Neuronal stem cell (in vitro differentiated cells): ENCODE data around the gene DSP.
A peak's percentile ranks its signal among the peaks of the same experiment; 100 is the strongest.

Experiments used
- DNase-seq: peaks from one replicate; pipeline ENCODE4 v3.0.0-alpha.2; 2013; ENCODE audit warnings: low spot score
- H2AFZ ChIP-seq: one replicate; pipeline ENCODE4 v1.6.1; 2013; ENCODE audit warnings: mild to moderate bottlenecking, low read length, inconsistent platforms
- H2AK5ac ChIP-seq: 2 replicates; pipeline ENCODE4 v1.6.1; 2013; ENCODE audit warnings: low read depth, mild to moderate bottlenecking, inconsistent platforms, low read length, moderate library complexity, mixed read lengths
- H2BK120ac ChIP-seq: 2 replicates; pipeline ENCODE4 v1.6.1; 2013; ENCODE audit warnings: low read depth, mild to moderate bottlenecking, inconsistent platforms, low read length, moderate library complexity, mixed read lengths
- H2BK12ac ChIP-seq: one replicate; pipeline ENCODE4 v1.6.1; 2013; ENCODE audit warnings: low read length, inconsistent platforms
- H2BK15ac ChIP-seq: 2 replicates; pipeline ENCODE4 v1.6.1; 2013; ENCODE audit warnings: mild to moderate bottlenecking, low read length, inconsistent platforms, mixed read lengths
- H2BK5ac ChIP-seq: one replicate; pipeline ENCODE4 v1.6.1; 2013; ENCODE audit warnings: inconsistent platforms, mild to moderate bottlenecking, low read length, moderate library complexity
- H3K14ac ChIP-seq: one replicate; pipeline ENCODE4 v1.6.1; 2013; ENCODE audit warnings: low read length, inconsistent platforms
- H3K18ac ChIP-seq: 2 replicates; pipeline ENCODE4 v1.6.1; 2013; ENCODE audit warnings: low read length, inconsistent platforms
- H3K23ac ChIP-seq: 2 replicates; pipeline ENCODE4 v1.6.1; 2013; ENCODE audit warnings: low read depth, mild to moderate bottlenecking, mixed read lengths, low read length, inconsistent platforms; ENCODE audit not compliant: poor library complexity
- H3K27ac ChIP-seq: replicated peaks from 3 replicates; pipeline ENCODE4 v1.5.1; 2013; ENCODE audit warnings: low read length, inconsistent platforms
- H3K27me3 ChIP-seq, 3 experiments: 2 replicates each; pipeline ENCODE4 v1.6.1; 2013; ENCODE audit warnings: low read length in 3 of 3, mild to moderate bottlenecking in 2 of 3, inconsistent platforms in 1 of 3, low read depth in 1 of 3, mixed read lengths in 1 of 3, moderate library complexity in 1 of 3; ENCODE audit not compliant: control insufficient read depth in 3 of 3, insufficient read depth in 3 of 3
- H3K36me3 ChIP-seq, 2 donors: replicated peaks in 1 of 2; 2 replicates each; pipeline ENCODE4 v1.6.1; 2013; ENCODE audit warnings: low read length in 2 of 2; ENCODE audit not compliant: control insufficient read depth in 2 of 2, insufficient read depth in 2 of 2
- H3K4ac ChIP-seq: 2 replicates; pipeline ENCODE4 v1.6.1; 2013; ENCODE audit warnings: inconsistent platforms, mild to moderate bottlenecking, low read length, moderate library complexity
- H3K4me1 ChIP-seq, 2 donors: 1 replicate in 1 of 2; 2 replicates in 1 of 2; pipeline ENCODE4 v1.6.1; 2013; ENCODE audit warnings: low read length in 2 of 2, low read depth in 1 of 2; ENCODE audit not compliant: control insufficient read depth in 2 of 2, insufficient read depth in 1 of 2
- H3K4me2 ChIP-seq: one replicate; pipeline ENCODE4 v1.6.1; 2013; ENCODE audit warnings: mild to moderate bottlenecking, low read length, inconsistent platforms; ENCODE audit not compliant: insufficient read depth, poor library complexity, severe bottlenecking
- H3K4me3 ChIP-seq, 2 donors: 2 replicates each; pipeline ENCODE4 v1.5.1; 2013; ENCODE audit warnings: low read length in 2 of 2, mild to moderate bottlenecking in 2 of 2, inconsistent platforms in 1 of 2, moderate library complexity in 1 of 2
- H3K79me1 ChIP-seq: one replicate; pipeline ENCODE4 v1.6.1; 2013; ENCODE audit warnings: low read depth, mild to moderate bottlenecking, inconsistent platforms, low read length, moderate library complexity
- H3K9ac ChIP-seq: one replicate; pipeline ENCODE4 v1.6.1; 2013; ENCODE audit warnings: mild to moderate bottlenecking, low read depth, low read length, inconsistent platforms; ENCODE audit not compliant: poor library complexity
- H3K9me3 ChIP-seq, 2 donors: replicated peaks in 1 of 2; 2 replicates each; pipeline versions ENCODE3 to v1.6.1; 2013; ENCODE audit warnings: low read length in 2 of 2, mild to moderate bottlenecking in 2 of 2, inconsistent platforms in 1 of 2, low read depth in 1 of 2, mixed read lengths in 1 of 2, moderate library complexity in 1 of 2; ENCODE audit not compliant: control insufficient read depth in 2 of 2, insufficient read depth in 1 of 2
- H4K8ac ChIP-seq: one replicate; pipeline ENCODE4 v1.6.1; 2013; ENCODE audit warnings: low read depth, mild to moderate bottlenecking, inconsistent platforms, low read length, moderate library complexity
- H4K91ac ChIP-seq: one replicate; pipeline ENCODE4 v1.6.1; 2013; ENCODE audit warnings: low read length, low read depth, mild to moderate bottlenecking, inconsistent platforms; ENCODE audit not compliant: poor library complexity
- WGBS, 2 donors: extraction: QIAGEN DNeasy Blood & Tissue Kit; methylation state at CpG; one replicate each; pipeline ENCODE4 v1.1.7; 2013; ENCODE audit warnings: missing lambda C conversion rate in 2 of 2, mixed read lengths in 1 of 2; ENCODE audit not compliant: insufficient read length in 2 of 2, insufficient replicate concordance in 1 of 2; ENCODE audit errors: extremely low coverage in 2 of 2; 5-methylcytosine and 5-hydroxymethylcytosine counted together

Gene DSP

DNA sequence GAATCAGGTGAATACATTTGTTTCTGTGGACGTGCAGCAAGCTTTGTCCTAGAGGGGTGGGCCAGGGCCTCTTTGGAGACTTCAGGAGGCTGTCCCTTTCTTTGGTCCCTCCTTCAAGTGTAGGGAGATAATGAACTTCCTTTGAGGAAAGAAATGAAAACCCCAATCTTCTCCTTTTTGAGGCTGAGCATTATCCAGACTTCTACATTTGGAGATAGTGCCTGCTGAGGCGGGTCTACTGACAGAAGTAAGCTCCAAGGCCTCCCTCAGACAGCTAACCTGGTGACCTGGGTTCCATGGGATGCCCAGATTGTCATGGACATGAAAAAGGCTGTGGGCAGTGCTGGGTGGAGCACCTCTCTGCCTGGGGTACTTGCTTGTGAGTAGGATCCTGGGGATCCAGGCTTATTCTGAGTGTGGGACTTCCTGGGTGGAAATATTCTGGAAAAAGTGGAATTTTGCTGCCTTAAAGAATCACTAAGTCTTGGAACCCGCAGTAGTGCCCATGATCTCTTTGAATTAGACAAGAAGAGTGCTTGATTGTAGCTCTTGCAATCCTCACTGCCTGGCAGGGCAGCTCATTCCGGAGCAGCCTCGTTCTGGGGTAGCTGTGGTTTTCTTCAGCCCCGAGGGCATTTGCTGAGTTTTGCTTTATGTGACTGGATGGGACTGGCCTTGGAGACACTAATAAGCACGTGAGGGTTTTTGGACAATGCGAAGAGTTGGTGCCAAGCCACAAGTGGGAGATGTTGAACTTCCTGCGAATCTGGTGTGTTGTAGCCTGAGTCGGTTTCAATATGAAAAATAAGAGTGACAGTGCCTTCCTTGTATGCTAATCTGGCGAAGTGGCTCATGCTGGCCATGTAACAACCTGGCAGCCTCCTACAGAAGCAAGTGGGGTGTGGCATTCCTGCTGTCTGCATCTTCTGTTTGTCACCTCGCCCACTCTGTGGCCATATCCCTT, 76.6 kb downstream of the DSP start:
- no peak overlapping the region for H3K4me3 ChIP-seq
- no peak overlapping the region for H2AFZ ChIP-seq
- peaks cover 0 to 7% of the 10 kb centered on the region in 2 donors for H3K36me3 ChIP-seq
- no peak overlapping the region for H3K4me2 ChIP-seq
- no peaks in the 10 kb centered on the region for H3K4me1 ChIP-seq
- peaks cover 0 to 1% of the 10 kb centered on the region in 2 donors for H3K9me3 ChIP-seq
- H2BK12ac ChIP-seq: no peak overlapping the region
- H3K18ac ChIP-seq: no peak overlapping the region
- DNase-seq: no peak
- no peak overlapping the region for H2BK5ac ChIP-seq
- H2BK120ac ChIP-seq: no peak overlapping the region
- H3K27me3 ChIP-seq: peaks cover 0 to 64% (median 0%) of the 10 kb centered on the region in 3 experiments
- no peak overlapping the region for H3K23ac ChIP-seq
- H3K9ac ChIP-seq: no peak overlapping the region
- H3K79me1 ChIP-seq: no peaks in the 10 kb centered on the region
- H3K4ac ChIP-seq: no peak overlapping the region
- H2AK5ac ChIP-seq: no peak overlapping the region
- H3K27ac ChIP-seq: no peak overlapping the region
- H2BK15ac ChIP-seq: no peak overlapping the region
- H4K91ac ChIP-seq: no peak overlapping the region
- H3K14ac ChIP-seq: no peak overlapping the region
- no CpG with 5 or more reads among the region's 12 CpGs for WGBS, 2 donors
- no peak overlapping the region for H4K8ac ChIP-seq

DNA sequence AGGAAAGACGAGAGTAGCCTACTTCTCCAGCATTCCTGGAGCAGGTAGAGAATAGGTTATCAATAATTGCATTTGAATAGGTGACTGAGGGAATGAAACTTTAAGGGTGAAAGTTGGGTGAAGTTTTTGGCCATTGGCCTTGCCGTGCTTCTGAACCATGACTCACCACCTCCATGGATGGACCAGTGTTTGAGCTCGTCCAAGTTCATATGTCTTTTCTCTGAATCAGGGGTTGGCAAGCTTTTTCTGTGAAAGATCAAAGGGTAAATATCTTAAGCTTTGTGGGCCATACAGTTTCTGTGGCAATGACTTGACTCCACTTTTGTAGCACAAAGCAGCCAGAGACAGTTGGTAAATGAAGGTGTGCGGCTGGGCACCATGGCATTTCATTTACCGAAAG, 80.3 kb downstream of the DSP start:
- Histone ChIP-seq H3K4me1 (peaks cover 8 to 9% of the 10 kb centered on the region in 2 donors), H3K4ac (no peak overlapping the region), H2BK5ac (no peak overlapping the region), H2BK15ac (no peak overlapping the region), H3K9me3 (peaks cover 0 to 1% of the 10 kb centered on the region in 2 donors), H3K4me3 (no peak overlapping the region), H3K27ac (no peak overlapping the region), H3K36me3 (no peaks in the 10 kb centered on the region), H2AK5ac (no peak overlapping the region), H3K79me1 (no peaks in the 10 kb centered on the region), H3K18ac (no peak overlapping the region), H4K8ac (no peak overlapping the region), H3K23ac (no peak overlapping the region), H2BK12ac (no peak overlapping the region), H3K27me3 (peaks cover 0 to 85% (median 0%) of the 10 kb centered on the region in 3 experiments), H3K14ac (no peak overlapping the region), H3K4me2 (no peak overlapping the region), H4K91ac (no peak overlapping the region), H3K9ac (no peak overlapping the region), H2BK120ac (no peak overlapping the region), H2AFZ (no peak overlapping the region)
- WGBS, 2 donors: no CpG with 5 or more reads among the region's 5 CpGs
- no peak for DNase-seq

DNA sequence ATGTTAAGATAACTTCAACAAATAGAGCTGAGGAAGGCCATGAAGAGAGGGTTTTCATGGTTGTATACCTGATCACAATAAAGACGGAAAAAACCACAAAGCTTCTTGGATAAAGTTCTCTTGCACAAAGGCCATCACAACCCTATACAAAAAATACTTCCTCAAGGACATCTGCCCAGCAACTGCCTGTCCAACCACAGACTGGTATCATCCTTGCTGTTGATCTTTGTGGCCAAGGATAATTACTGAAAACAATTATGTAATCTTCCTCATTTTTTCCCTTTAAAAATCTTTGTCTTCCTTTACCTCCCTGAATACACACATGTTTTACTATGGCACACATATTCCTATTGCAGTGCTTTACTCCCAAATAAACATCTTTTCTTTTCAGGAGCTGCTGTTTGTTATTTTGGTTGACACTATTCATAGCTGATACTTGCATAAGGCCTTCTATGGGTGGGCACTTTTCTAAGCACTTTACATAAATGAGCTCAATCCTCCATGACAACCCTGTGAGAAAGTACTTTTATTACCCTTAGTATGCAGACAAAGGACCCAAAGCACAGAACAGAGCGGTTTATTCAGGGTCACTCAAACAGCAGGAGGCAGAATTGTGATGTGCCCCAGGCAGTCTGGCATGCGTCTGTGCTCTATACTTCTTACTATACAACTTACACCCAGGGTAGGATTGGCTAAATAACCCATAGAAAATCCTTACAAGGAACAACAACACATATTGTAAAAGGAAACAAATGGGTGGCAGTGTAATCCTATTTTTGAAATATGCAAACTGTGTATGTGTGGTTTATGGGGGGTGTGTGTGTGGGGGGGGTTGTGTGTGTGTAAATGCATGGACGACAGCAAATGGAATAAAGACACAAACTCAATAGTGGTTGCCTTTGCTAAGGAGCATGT, 83.6 kb downstream of the DSP start:
- H3K79me1 ChIP-seq: no peaks in the 10 kb centered on the region
- peak; percentile 24 for DNase-seq
- no peak overlapping the region for H3K9ac ChIP-seq
- no peak overlapping the region for H3K23ac ChIP-seq
- H2BK12ac ChIP-seq: no peak overlapping the region
- no CpG with 5 or more reads among the region's 4 CpGs for WGBS, 2 donors
- H3K4me3 ChIP-seq: no peak overlapping the region
- H3K27ac ChIP-seq: no peak overlapping the region
- no peak overlapping the region for H2AK5ac ChIP-seq
- peaks cover 0 to 84% (median 0%) of the 10 kb centered on the region in 3 experiments for H3K27me3 ChIP-seq
- no peaks in the 10 kb centered on the region for H3K36me3 ChIP-seq
- H2AFZ ChIP-seq: no peak overlapping the region
- no peak overlapping the region for H4K8ac ChIP-seq
- peaks cover 8 to 9% of the 10 kb centered on the region in 2 donors for H3K4me1 ChIP-seq
- H3K9me3 ChIP-seq: peaks cover 3 to 11% of the 10 kb centered on the region in 2 donors
- no peak overlapping the region for H4K91ac ChIP-seq
- H3K4ac ChIP-seq: no peak overlapping the region
- no peak overlapping the region for H2BK120ac ChIP-seq
- no peak overlapping the region for H3K14ac ChIP-seq
- no peak overlapping the region for H3K18ac ChIP-seq
- no peak overlapping the region for H3K4me2 ChIP-seq
- no peak overlapping the region for H2BK5ac ChIP-seq
- no peak overlapping the region for H2BK15ac ChIP-seq
